Measurements from ENCODE around the gene ZNF74.

ZNF74 gene

DNA sequence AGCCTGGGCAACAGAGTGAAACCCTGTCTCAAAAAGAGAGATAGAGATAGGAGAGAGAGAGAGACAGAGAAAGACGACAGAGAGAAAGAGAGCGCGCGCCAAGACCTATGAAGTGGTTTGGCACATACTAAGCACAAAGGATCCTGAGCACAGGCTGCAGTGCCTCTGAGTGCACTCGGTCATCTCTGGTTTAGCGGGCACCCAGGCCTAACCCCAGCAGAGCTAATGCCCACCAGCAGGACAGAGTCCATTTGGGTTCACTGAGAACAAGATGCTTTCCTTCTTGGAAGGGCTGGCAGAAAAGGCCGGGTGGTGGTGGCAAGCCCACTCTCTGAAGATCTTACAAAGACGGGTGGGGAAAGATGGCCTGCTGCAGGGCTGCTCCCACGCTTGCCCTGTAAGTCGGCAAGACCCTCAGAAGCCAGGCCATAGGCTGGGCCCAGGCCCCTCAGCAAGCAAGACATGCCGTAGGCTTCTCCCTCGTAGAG is 40.4 kb downstream of the ZNF74 start:
- no peak for DNase-seq

- DNase-seq = no peak
Observed at GRCh38 chr22:20434773-20435172, 40.8 kb downstream of the ZNF74 start.

GRCh38 chr22:20435436-20436306 is 41.7 kb downstream of the ZNF74 start:
- DNase-seq = no peak

DNA sequence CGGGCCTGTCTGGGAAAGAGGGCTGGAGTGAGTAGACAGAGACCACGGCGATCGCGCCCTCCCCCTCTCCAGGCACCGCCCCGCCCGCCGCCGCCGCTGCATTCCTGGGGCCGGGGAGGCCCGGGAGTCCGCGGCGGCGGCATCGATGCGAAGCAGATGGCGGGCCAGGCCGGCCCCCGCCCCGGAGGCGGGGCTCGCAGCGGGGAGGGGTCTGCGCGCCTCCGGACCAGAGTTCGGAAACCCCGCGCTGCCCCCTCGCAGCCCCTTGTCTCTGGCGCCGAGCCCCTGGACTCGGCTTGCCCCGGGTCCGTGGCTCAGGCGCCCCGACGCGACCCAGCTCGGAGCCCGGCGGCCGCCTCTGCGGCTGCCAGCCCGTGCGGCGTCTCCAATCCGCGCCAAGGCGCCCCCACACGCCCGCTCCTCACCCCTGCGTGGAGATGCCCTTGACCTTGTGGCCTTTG is 42.4 kb downstream of the ZNF74 start:
- DNase-seq = no peak

GRCh38 chr22:20436768-20437612 is 43.0 kb downstream of the ZNF74 start:
- no peak for DNase-seq

DNA sequence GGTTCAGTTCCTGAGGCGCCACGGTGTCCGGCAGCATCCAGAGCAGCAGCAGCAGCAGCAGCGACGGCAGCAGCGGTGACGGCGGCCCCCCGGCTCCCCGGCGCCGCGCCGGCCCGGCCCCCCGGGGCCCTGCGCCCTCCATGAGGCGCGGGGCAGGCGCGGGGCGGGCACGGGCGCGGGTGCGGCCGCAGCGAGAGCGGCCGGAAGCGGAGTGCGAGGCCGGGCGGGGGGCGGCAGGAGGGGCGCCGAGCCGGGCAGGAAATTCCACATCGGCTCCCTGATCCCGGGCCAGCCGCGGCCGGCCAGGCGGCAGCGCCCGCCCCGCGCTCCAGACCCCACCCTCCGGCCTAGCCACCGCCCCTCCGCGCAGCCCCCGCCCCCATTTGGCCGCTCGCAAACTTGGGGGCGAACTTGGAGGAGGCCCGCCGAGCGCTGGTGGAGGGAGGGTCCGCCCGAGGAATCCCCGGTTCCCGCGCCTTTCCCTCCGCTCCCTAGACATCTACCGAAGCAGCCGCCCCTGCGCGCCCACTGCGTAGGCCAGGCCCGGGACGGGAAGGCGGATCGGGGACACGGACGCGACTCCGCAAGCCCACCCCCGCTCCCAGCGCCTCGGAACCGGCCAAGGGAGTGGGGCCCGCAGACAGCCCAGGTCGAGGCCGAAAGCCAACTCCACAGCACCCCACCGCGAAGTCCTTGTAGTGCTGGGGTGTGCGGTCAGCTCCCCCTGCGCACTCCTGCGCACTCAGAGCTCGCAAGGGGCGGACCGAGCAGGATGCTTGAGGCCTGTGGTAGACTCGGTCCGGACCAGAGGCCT is 43.9 kb downstream of the ZNF74 start, which contains the start of gene SCARF2:
SCARF2 (minus strand) TSS at position 213 of the 814 bp plus-strand sequence; CDS start at position 142, 71 bp downstream.
- DNase-seq = no peak

DNA sequence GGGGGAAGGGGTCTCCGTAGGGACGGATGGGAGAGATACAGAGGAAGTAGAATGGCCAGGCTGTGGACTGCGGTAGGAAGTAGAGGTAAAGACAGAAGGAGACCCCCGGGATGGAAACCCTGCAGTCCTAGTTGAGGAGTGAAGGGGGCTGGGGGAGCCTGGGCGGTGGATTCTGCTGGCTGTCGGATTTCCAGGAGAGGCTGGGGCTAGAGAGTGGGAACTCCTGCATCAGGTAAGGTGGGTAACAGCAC is 44.4 kb downstream of the ZNF74 start:
- DNase-seq = no peak

- DNase-seq = no peak
Observed at GRCh38 chr22:20438678-20439492, 44.9 kb downstream of the ZNF74 start.

DNA sequence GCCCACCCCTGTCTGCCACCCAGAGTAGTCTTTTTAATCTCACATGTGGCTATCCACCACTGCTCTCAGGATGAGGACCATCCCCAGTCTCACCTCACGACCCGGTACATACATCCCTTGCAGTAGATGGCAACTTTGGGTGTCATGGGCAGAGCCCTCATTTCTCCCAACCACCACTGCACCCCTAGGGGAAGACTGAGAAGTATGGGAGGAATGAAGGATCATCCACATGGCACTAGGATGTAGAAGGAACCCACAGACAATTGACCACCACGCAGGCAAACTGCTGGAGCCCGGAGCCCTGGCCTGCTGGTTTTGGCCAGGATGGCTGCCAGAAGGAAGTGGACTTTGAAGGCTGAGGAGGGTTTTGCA is 45.6 kb downstream of the ZNF74 start:
- no peak for DNase-seq

GRCh38 chr22:20439928-20440575 is 46.1 kb downstream of the ZNF74 start:
- DNase-seq = no peak

DNA sequence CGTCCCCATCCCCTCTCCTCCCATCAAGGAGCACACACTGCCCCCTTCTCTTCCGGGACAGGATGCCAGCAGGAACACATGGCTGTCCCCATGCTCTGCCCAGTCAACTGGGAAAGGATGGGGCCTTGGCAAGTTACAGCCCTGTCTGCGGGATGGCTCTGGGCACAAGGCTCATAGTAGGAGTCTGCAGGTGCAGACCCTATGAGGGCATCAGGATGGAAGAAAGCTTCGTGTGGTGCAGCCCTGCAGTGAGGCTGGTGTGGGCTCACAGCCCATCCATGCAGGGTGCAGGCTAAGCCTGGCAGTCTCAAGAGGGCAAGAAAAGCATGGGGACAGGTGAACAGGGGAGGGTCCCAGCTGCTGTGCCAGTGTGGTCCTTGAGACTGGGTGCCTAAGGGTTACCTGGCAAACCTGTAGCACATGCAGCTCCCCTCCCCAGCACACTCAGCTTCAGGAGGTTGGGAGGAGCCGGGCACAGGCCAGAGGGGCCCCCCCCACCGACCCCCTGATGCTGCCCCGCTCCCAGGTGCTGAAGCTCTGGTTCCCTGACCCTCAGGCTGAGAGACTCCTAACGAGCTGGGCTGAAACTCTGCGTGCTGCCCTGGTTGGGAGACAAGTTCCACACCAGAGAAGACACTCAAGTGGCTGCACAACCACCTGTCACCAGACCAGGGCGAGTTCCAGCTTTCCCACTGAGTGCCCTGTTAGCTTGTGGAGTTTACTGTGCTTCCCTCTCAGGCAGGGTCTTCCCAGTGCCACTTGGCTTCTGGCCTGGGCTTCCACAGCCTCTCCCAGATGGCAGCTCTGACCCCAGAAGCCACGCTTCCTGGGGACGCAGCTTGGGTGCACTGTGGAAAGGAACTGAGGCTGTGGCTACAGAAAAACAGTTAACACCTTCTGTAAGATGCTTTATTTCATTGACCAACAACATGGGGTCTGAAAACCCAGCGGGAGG is 47.0 kb downstream of the ZNF74 start:
- no peak for DNase-seq

DNA sequence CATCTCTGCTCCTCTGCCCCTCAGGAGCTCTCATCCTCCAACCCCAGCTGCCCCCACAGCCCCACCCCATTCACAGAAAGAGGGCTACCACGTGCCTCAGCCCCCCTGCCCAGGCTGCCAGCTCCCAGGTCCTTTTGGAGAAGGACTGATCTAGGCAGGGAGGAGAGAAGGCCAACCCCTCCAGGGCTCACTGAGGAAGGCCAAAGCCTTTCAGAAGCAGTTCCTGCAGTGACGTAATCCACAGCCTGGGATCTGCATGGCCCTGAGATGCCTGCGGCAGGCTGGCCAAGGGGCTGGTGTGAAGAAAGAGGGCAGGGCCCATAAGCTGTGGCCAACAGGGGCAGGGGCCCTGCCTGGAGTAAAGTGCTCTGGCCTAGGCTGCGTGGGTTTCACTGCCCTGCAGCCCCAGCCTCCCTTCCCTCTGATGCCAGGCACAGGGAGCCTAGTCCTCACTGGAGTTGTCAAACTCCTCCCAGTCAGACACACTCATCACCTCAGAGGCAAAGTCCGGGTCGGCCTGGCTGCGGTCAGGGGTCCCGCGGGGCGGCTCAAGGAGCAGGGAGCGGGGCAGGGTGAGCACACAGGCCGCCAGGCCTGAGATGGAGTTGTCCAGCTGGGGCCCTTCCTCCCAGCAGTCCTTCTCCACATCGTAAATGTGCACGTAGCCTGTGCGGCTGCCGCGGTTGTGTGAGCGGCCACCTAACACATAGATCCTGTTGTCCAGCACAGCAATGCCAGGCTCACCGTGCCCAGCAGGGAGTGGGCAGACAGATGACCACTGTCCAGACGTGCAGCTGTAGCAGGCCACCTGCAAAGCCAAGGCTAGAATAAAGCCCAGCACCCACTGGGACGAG is 47.9 kb downstream of the ZNF74 start:
- DNase-seq = no peak

GRCh38 chr22:20442485-20443284 is 48.7 kb downstream of the ZNF74 start:
- no peak for DNase-seq

GRCh38 chr22:20444325-20444724 is 50.4 kb downstream of the ZNF74 start:
- DNase-seq = no peak

DNA sequence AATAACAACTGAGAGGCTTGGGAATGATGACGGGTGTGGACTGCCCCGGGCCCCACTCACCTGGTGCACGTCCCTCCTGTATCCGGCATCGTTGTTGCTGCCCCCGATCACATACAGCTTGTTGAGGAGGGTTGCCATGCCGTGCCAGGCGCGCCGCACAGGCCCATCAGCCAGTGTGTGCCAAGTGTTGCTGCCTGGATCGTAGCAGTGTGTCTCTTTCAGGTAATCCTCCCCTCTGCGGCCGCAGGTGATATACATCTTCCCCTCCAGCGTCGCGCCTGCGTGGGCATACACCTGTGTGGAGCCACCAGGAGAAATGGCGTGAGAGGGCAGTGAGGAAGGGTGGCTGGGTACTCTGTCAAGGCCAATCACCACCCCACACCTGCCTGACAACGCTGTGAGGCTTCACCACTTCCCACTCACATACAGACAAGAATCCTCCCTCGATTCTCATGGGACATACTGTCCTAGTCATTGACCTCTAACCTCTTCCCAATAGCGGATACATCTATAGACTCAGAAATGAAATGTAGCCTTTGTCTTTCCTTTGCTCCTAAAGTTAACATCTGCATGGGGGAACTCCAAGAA is 52.5 kb downstream of the ZNF74 start:
- no peak for DNase-seq

DNA sequence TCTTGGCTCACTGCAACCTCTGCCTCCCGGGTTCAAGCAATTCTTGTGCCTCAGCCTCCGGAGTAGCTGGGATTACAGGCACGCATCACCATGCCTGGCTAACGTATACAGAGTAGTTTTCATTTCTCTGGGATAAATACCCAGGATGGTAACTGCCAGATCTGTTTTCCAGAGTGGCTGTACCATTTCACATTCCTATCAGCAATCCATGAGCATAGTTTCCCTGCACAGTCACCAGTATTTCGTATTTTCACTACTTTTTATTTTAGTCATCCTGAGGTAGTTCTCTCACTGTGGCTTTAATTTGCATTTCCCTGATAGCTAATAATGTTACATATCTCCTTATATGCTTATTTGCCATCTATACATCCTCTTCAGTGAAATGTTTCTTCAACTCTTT is 54.7 kb downstream of the ZNF74 start:
- DNase-seq = no peak

- no peak for DNase-seq
Observed at GRCh38 chr22:20449819-20450550, 56.0 kb downstream of the ZNF74 start.

DNA sequence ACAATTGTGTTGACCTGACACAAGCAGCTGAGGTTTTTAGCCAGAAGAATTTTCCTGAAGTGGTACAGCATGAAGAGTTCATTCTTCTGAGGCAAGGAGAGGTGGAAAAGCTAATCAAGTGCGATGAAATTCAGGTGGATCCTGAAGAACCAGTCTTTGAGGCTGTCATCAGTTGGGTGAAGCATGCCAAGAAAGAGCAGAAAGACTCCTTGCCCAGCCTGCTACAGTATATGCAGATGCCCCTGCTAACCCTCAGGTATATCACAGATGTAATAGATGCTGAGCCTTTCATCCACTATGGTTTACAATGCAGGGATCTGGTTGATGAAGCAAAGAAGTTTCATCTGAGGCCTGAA is 56.6 kb downstream of the ZNF74 start:
- no peak for DNase-seq
